Keratinocyte (primary cell): ENCODE data around the gene PADI6. TPM values are rescaled to one million over a fixed set of nuclear protein-coding genes. Genes with fewer than 3 reads are reported as not detected.

Experiments
- DNase-seq: peaks from one replicate; pipeline ENCODE4 v3.0.0-alpha.2; 2011; ENCODE audit warnings: low read depth, missing footprints, low spot score
- FAIRE-seq: peaks from 2 replicates; lab custom pipeline; 2011; peaks lifted over from hg19 to GRCh38; lab: Jason Lieb, UNC
- H2AFZ ChIP-seq: 2 replicates; pipeline ENCODE4 v1.6.0; 2012; ENCODE audit warnings: low read length, control low read depth, inconsistent platforms; ENCODE audit not compliant: control insufficient read depth
- H3K27ac ChIP-seq: 2 replicates; pipeline ENCODE4 v1.5.1; 2011; ENCODE audit warnings: low read length; ENCODE audit not compliant: control insufficient read depth, insufficient read depth
- H3K27me3 ChIP-seq: 3 replicates; pipeline ENCODE4 v1.6.0; 2011; ENCODE audit warnings: low read length; ENCODE audit not compliant: control insufficient read depth, insufficient read depth; ENCODE audit errors: extremely low read depth
- H3K36me3 ChIP-seq, 2 experiments: 2 replicates in 1 of 2; 3 replicates in 1 of 2; pipeline ENCODE4 v1.5.1; 2011; ENCODE audit warnings: low read length in 2 of 2, mild to moderate bottlenecking in 1 of 2; ENCODE audit not compliant: control insufficient read depth in 2 of 2, insufficient read depth in 2 of 2; ENCODE audit errors: extremely low read depth in 1 of 2
- H3K4me1 ChIP-seq: 3 replicates; pipeline ENCODE4 v1.5.1; 2011; ENCODE audit warnings: low read length; ENCODE audit not compliant: control insufficient read depth, insufficient read depth; ENCODE audit errors: extremely low read depth
- H3K4me2 ChIP-seq: 3 replicates; pipeline ENCODE4 v1.6.0; 2011; ENCODE audit warnings: low read depth, low read length; ENCODE audit not compliant: control insufficient read depth, insufficient read depth; ENCODE audit errors: extremely low read depth
- H3K4me3 ChIP-seq, 3 experiments: fragments of 200-600 bp in 1 of 3; sonication (generic) in 1 of 3; 2 replicates in 2 of 3; 3 replicates in 1 of 3; pipeline ENCODE4 v1.5.1; 2011 to 2016; ENCODE audit warnings: low read length in 3 of 3, mild to moderate bottlenecking in 3 of 3, control low read depth in 2 of 3, inconsistent platforms in 1 of 3, low read depth in 1 of 3, mixed read lengths in 1 of 3, mixed run types in 1 of 3, moderate library complexity in 1 of 3; ENCODE audit not compliant: control insufficient read depth in 2 of 3, insufficient read depth in 2 of 3; ENCODE audit errors: extremely low read depth in 1 of 3
- H3K79me2 ChIP-seq: 2 replicates; pipeline ENCODE4 v1.6.0; 2012; ENCODE audit warnings: low read length; ENCODE audit not compliant: control insufficient read depth, insufficient read depth
- H3K9ac ChIP-seq: 3 replicates; pipeline ENCODE4 v1.6.0; 2011; ENCODE audit warnings: low read length; ENCODE audit not compliant: control insufficient read depth, insufficient read depth; ENCODE audit errors: extremely low read depth
- H3K9me1 ChIP-seq: 3 replicates; pipeline ENCODE4 v1.6.0; 2011; ENCODE audit warnings: low read length; ENCODE audit not compliant: control insufficient read depth, insufficient read depth; ENCODE audit errors: extremely low read depth
- H3K9me3 ChIP-seq: 2 replicates; pipeline ENCODE4 v1.5.1; 2012; ENCODE audit warnings: low read depth, low read length; ENCODE audit not compliant: control insufficient read depth
- H4K20me1 ChIP-seq: 3 replicates; pipeline ENCODE4 v1.6.0; 2011; ENCODE audit warnings: low read length; ENCODE audit not compliant: control insufficient read depth, insufficient read depth; ENCODE audit errors: extremely low read depth
- CTCF ChIP-seq, 3 experiments: IDR thresholded peaks in 1 of 3; conservative IDR thresholded peaks in 1 of 3; optimal IDR thresholded peaks in 1 of 3; 2 replicates in 2 of 3; 3 replicates in 1 of 3; pipeline versions ENCODE3 to v1.5.1; 2011; ENCODE audit warnings: low read length in 3 of 3, mild to moderate bottlenecking in 3 of 3, moderate library complexity in 2 of 3, control low read depth in 1 of 3, inconsistent platforms in 1 of 3; ENCODE audit not compliant: insufficient read depth in 2 of 3; ENCODE audit errors: extremely low read depth in 1 of 3
- EZH2 ChIP-seq: IDR thresholded peaks from one replicate; pipeline ENCODE4 v1.6.1; 2012; ENCODE audit warnings: inconsistent platforms, mild to moderate bottlenecking, low read length, moderate library complexity
- dilution Hi-C: fragments of 300-500 bp; cut with MboI; formaldehyde crosslinking; loops from one replicate; pipeline ENCODE4 v1.7.0; 2020; ENCODE audit warnings: low sequenced_read_pairs; ENCODE audit not compliant: extremely low pct_ligation_motif_present
- polyA plus RNA-seq, 5 experiments: library from polyadenylated mRNA; depleted of rRNA in 3 of 5; stranded (reverse) in 3 of 5; stranded (forward) in 1 of 5; unstranded in 1 of 5; fragments of >200 nt; gene quantifications; 1 replicate in 1 of 5; 2 replicates in 3 of 5; 3 replicates in 1 of 5; pipeline versions ENCODE4 v1.2.1 to v1.2.3, GENCODE V29; 2011 to 2012; ENCODE audit warnings: missing spikeins in 2 of 5, low read depth in 1 of 5, low replicate concordance in 1 of 5

PADI6 gene
- polyA plus RNA-seq, 1 donor (not counting 4 experiments of a cell fraction or from before 2014, with no cell fraction given), result not detected

GRCh38 chr1:17403081-17403480 is 31.1 kb downstream of the PADI6 start:
- DNase-seq (peak; percentile 33), FAIRE-seq (peak; percentile 96)
- TF ChIP-seq CTCF (optimal IDR thresholded peaks at IDR 0.05 in 1 of 3, IDR thresholded peaks at IDR 0.05 in 1 of 3, conservative IDR thresholded peaks at IDR 0.05 in 1 of 3; ENCODE audit: extremely low read depth in 1 of 3, insufficient read depth in 2 of 3, low read length in 3 of 3) (no peak), EZH2 (no peak)

GRCh38 chr1:17404034-17404684 is 32.2 kb downstream of the PADI6 start:
- dilution Hi-C loops, result no loop called here
- Histone ChIP-seq H3K9ac (no peak overlapping the region), H3K27me3 (no peaks in the 10 kb centered on the region), H3K79me2 (no peaks in the 10 kb centered on the region), H3K4me1 (peaks cover 11% of the 10 kb centered on the region), H3K9me3 (no peaks in the 10 kb centered on the region), H3K4me3 (no peak overlapping the region), H3K27ac (no peak overlapping the region), H4K20me1 (no peaks in the 10 kb centered on the region), H3K36me3 (peaks cover 11 to 15% of the 10 kb centered on the region in 2 experiments), H2AFZ (no peak overlapping the region), H3K9me1 (no peaks in the 10 kb centered on the region), H3K4me2 (no peak overlapping the region)
- FAIRE-seq (no peak), DNase-seq (no peak)
- TF ChIP-seq CTCF (optimal IDR thresholded peaks at IDR 0.05 in 1 of 3, IDR thresholded peaks at IDR 0.05 in 1 of 3, conservative IDR thresholded peaks at IDR 0.05 in 1 of 3; ENCODE audit: extremely low read depth in 1 of 3, insufficient read depth in 2 of 3, low read length in 3 of 3) (no peak), EZH2 (no peak)

More at GRCh38 chr1:17403081-17403480, 31.1 kb downstream of the PADI6 start:
- no peak overlapping the region for H2AFZ ChIP-seq
- H3K27ac ChIP-seq, result no peak overlapping the region
- no peaks in the 10 kb centered on the region for H3K27me3 ChIP-seq
- dilution Hi-C loops, result no loop called here
- no peaks in the 10 kb centered on the region for H3K9me3 ChIP-seq
- no peaks in the 10 kb centered on the region for H4K20me1 ChIP-seq
- H3K4me1 ChIP-seq, result peaks cover 11% of the 10 kb centered on the region
- H3K36me3 ChIP-seq, result peaks cover 3 to 12% of the 10 kb centered on the region in 2 experiments
- H3K4me2 ChIP-seq, result no peak overlapping the region
- no peaks in the 10 kb centered on the region for H3K9me1 ChIP-seq
- no peak overlapping the region for H3K4me3 ChIP-seq
- no peak overlapping the region for H3K9ac ChIP-seq
- no peaks in the 10 kb centered on the region for H3K79me2 ChIP-seq
